Mucosa of rectum (tissue), 2 donors: Measurements from ENCODE around the gene SCN3A.

ENCODE experiments used
- H3K27ac ChIP-seq, 2 donors: one replicate each; pipeline ENCODE4 v1.7.0; 2013; ENCODE audit warnings: inconsistent platforms in 2 of 2, low read depth in 2 of 2, low read length in 2 of 2
- H3K27me3 ChIP-seq, 2 donors: one replicate each; pipeline ENCODE4 v1.7.0; 2013; ENCODE audit warnings: low read length in 2 of 2; ENCODE audit not compliant: control insufficient read depth in 2 of 2, insufficient read depth in 2 of 2
- H3K36me3 ChIP-seq, 2 donors: one replicate each; pipeline ENCODE4 v1.7.0; 2013; ENCODE audit warnings: low read length in 2 of 2; ENCODE audit not compliant: control insufficient read depth in 2 of 2, insufficient read depth in 2 of 2
- H3K4me1 ChIP-seq, 2 donors: one replicate each; pipeline ENCODE4 v1.7.0; 2013; ENCODE audit warnings: low read length in 2 of 2, mild to moderate bottlenecking in 1 of 2; ENCODE audit not compliant: control insufficient read depth in 2 of 2, insufficient read depth in 2 of 2
- H3K4me3 ChIP-seq, 2 donors: one replicate each; pipeline ENCODE4 v1.7.0; 2013; ENCODE audit warnings: low read length in 2 of 2
- H3K9ac ChIP-seq, 2 donors: one replicate each; pipeline ENCODE4 v1.7.0; 2013; ENCODE audit warnings: low read length in 2 of 2, low read depth in 1 of 2, mild to moderate bottlenecking in 1 of 2
- H3K9me3 ChIP-seq, 2 donors: one replicate each; pipeline ENCODE4 v1.7.0; 2013; ENCODE audit warnings: low read length in 2 of 2; ENCODE audit not compliant: control insufficient read depth in 2 of 2
- donor health status: healthy.
- donor health status: Normal muscosa, but diverticular disease.

SCN3A gene

GRCh38 chr2:165114346-165114939 is 89.4 kb downstream of the SCN3A start:
- H3K9me3 ChIP-seq: no peaks in the 10 kb centered on the region
- no peaks in the 10 kb centered on the region for H3K36me3 ChIP-seq
- no peak overlapping the region for H3K4me3 ChIP-seq
- no peaks in the 10 kb centered on the region for H3K27me3 ChIP-seq
- no peak overlapping the region for H3K9ac ChIP-seq
- H3K4me1 ChIP-seq: no peaks in the 10 kb centered on the region
- no peak overlapping the region for H3K27ac ChIP-seq

GRCh38 chr2:165113414-165113813 is 90.4 kb downstream of the SCN3A start:
- H3K4me3 ChIP-seq: no peak overlapping the region
- H3K27me3 ChIP-seq: no peaks in the 10 kb centered on the region
- no peak overlapping the region for H3K27ac ChIP-seq
- H3K9ac ChIP-seq: no peak overlapping the region
- H3K9me3 ChIP-seq: no peaks in the 10 kb centered on the region
- no peaks in the 10 kb centered on the region for H3K4me1 ChIP-seq
- no peaks in the 10 kb centered on the region for H3K36me3 ChIP-seq

GRCh38 chr2:165112789-165113188 is 91.1 kb downstream of the SCN3A start:
- no peaks in the 10 kb centered on the region for H3K27me3 ChIP-seq
- no peak overlapping the region for H3K4me3 ChIP-seq
- no peaks in the 10 kb centered on the region for H3K4me1 ChIP-seq
- H3K9me3 ChIP-seq: no peaks in the 10 kb centered on the region
- no peak overlapping the region for H3K27ac ChIP-seq
- no peaks in the 10 kb centered on the region for H3K36me3 ChIP-seq
- no peak overlapping the region for H3K9ac ChIP-seq

- Histone ChIP-seq H3K36me3 (no peaks in the 10 kb centered on the region), H3K9me3 (no peaks in the 10 kb centered on the region), H3K4me1 (no peaks in the 10 kb centered on the region), H3K9ac (no peak overlapping the region), H3K27ac (no peak overlapping the region), H3K27me3 (no peaks in the 10 kb centered on the region), H3K4me3 (no peak overlapping the region)
These were observed 91.7 kb downstream of the SCN3A start for GRCh38 chr2:165112133-165112573.

GRCh38 chr2:165110394-165110793 is 93.5 kb downstream of the SCN3A start:
- H3K27ac ChIP-seq: no peak overlapping the region
- H3K9ac ChIP-seq: no peak overlapping the region
- no peaks in the 10 kb centered on the region for H3K4me1 ChIP-seq
- no peaks in the 10 kb centered on the region for H3K27me3 ChIP-seq
- no peaks in the 10 kb centered on the region for H3K36me3 ChIP-seq
- no peaks in the 10 kb centered on the region for H3K9me3 ChIP-seq
- H3K4me3 ChIP-seq: no peak overlapping the region

GRCh38 chr2:165109915-165110314 is 93.9 kb downstream of the SCN3A start:
- Histone ChIP-seq H3K9ac (no peak overlapping the region), H3K27ac (no peak overlapping the region), H3K27me3 (no peaks in the 10 kb centered on the region), H3K9me3 (no peaks in the 10 kb centered on the region), H3K36me3 (no peaks in the 10 kb centered on the region), H3K4me3 (no peak overlapping the region), H3K4me1 (no peaks in the 10 kb centered on the region)

GRCh38 chr2:165105926-165106325 is 97.9 kb downstream of the SCN3A start:
- Histone ChIP-seq H3K4me3 (no peak overlapping the region), H3K9ac (no peak overlapping the region), H3K27ac (no peak overlapping the region), H3K4me1 (no peaks in the 10 kb centered on the region), H3K9me3 (no peaks in the 10 kb centered on the region), H3K27me3 (no peaks in the 10 kb centered on the region), H3K36me3 (no peaks in the 10 kb centered on the region)

- Histone ChIP-seq H3K4me3 (no peak overlapping the region), H3K27ac (no peak overlapping the region), H3K27me3 (no peaks in the 10 kb centered on the region), H3K4me1 (no peaks in the 10 kb centered on the region), H3K9ac (no peak overlapping the region), H3K9me3 (no peaks in the 10 kb centered on the region), H3K36me3 (no peaks in the 10 kb centered on the region)
These were observed 115.6 kb downstream of the SCN3A start for GRCh38 chr2:165087933-165088901.

- Histone ChIP-seq H3K27me3 (no peaks in the 10 kb centered on the region), H3K4me3 (no peak overlapping the region), H3K36me3 (no peaks in the 10 kb centered on the region), H3K9ac (no peak overlapping the region), H3K9me3 (no peaks in the 10 kb centered on the region), H3K4me1 (no peaks in the 10 kb centered on the region), H3K27ac (no peak overlapping the region)
These were observed 117.5 kb downstream of the SCN3A start for GRCh38 chr2:165086337-165086736.

- Histone ChIP-seq H3K4me1 (no peaks in the 10 kb centered on the region), H3K4me3 (no peak overlapping the region), H3K27ac (no peak overlapping the region), H3K27me3 (no peaks in the 10 kb centered on the region), H3K36me3 (no peaks in the 10 kb centered on the region), H3K9ac (no peak overlapping the region), H3K9me3 (no peaks in the 10 kb centered on the region)
These were observed 120.5 kb downstream of the SCN3A start for GRCh38 chr2:165083326-165083725.
